HG02973 (cell line): ENCODE measurements around the gene CYP4F12.

Experiments used
- ATAC-seq: cut with Tn5 transposase; IDR thresholded peaks from one replicate; pipeline ENCODE4 v1.9.1; 2021; ENCODE audit warnings: moderate library complexity; ENCODE audit not compliant: unreplicated experiment

CYP4F12 gene

DNA sequence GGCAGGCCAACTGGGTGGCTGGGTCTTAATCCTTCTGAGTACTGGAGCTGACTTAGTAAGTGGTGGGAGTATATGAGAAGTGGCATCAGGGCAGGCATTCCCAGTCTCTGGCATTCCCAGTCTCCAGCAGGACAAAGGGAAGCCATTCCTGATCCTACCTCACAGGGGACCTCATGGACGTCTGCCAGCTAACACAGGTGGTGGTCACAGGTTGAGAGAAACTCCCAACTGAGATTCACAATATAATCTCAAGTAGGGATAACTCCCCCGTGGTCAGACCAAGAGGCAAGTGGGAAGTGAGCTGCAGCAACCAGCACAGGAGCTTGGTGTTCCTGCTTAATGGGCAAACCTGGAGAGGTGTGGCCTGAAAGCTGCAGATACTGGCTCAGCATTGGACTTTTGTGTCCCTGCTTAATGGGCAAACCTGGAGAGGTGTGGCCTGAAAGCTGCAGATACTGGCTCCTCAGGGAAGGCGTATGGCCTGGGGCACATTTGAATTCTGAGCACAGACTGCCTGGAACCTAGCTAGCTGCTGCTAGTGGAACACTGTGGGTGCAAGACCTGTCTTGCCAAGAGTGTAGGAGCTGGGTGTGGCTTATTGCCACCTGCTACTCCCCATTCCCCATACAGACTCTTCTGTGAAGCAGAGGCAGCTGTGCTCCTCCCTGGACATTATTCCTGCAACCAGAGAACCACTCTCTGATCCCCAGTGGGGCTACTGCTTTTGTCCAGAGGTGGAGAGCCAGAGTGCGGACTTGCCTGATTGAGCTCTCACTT is 29.1 kb downstream of the CYP4F12 start:
- ATAC-seq = no peak

DNA sequence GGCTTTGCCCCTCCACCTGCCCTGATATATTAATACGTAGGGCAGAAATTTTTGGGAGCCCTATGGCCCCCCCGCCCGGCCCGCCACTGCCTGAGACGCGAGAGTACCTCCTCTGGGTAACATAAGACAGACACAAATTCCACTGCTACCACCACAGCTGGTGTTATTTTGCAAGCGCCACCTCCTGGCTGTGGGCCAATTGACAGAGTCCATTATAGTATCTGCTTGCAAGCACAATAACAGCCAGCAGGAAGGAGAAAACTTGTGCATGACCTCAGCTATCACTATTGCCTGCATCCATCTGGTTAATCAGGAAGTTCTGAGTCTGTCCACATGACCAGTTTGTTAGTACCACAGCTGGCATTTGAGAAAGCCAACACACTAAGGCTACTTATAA is 29.6 kb downstream of the CYP4F12 start:
- ATAC-seq = no peak

DNA sequence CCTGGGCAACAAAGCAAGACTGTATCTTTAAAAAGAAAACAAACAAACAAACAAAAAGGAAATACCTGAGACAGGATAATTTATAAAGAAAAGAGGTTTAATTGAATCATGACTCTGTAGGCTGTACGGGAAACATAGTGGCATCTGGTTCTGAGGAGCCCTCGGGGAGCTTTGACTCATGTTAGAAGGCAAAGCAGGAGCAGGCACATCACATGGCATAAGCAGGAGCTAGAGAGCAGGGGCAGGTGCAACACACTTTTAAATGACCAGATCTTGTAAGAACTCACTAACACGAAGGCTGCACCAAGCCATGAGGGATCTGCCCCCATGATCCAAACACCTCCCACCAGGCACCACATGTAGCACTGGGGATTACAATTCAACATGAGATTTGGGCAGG is 41.8 kb downstream of the CYP4F12 start:
- ATAC-seq = no peak

DNA sequence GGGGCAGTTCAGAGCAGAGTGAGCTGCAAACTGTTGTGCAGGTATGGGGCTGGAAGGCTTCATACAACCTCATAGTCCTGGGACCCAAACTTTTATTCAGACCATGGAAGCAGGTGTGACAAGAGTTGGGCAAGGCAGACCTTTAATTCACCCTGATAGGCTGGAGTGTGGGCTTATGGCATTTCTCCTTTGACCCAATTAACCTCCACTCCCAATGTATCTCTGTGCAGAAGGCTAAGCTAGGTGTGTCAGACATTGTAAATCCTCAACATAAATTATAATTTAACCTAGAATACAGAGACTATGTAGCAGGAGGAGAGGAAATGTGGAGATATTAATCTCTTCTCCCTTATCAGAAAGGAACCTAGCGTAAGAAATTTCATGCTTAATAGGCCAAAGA is 42.8 kb downstream of the CYP4F12 start:
- ATAC-seq = no peak

DNA sequence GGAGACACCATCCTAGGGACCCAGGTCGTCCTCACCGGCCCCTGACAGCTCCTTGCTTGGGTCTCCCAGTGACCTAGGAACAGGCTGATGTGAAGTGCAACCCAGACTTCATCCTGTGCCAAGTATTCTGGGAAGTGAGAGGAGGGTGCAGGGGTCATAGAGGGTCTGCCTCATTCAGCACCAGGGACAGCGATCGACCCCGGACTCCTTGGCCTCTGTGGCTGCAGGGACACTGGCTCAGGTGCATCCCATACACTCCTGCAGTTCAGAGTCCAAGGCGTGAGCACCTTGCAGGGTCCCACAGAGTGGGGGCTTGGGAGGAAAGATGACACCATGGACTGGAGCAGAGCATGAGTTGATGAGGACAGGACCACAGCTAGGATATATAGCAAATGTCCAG is 44.9 kb downstream of the CYP4F12 start:
- no peak for ATAC-seq

DNA sequence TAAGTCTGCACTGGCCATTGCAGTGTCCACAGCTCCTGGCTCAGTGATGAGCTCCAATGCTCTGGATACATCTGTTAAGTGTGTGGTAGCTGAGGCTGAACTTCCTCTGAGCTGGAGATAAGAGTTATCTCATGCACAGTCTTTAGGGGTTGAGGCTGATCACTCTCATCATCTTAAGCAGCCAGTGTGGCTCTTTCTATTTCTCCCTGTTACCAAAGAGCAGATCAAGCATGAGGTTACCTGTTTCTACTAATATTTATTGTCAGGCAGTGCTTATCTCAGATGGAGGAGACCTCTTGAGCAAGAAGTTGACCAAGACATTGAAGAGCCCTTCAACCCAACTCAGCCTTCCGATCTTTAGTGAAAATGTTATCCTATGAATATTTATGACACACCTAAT is 48.4 kb downstream of the CYP4F12 start:
- ATAC-seq = no peak

DNA sequence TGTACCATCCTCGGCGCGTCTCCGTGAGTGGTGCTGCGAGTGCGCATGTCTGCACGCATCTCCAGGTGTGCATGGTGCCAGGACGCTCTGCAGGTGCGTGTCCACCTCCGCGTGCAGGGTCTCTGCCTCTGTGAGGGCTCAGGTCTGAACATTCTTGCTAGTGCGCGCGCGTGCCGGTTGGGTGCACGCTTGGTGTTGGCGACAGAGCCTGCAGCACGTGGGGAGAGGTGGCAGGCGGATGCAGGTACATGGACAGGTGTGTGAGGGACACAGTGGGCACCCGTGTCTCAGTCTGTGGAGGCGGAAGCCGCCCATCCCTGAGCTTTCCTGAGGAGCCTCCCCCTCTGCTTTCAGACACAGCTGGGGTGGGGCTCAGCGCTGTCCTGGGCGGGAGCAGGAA is 50.1 kb downstream of the CYP4F12 start:
- ATAC-seq = no peak

DNA sequence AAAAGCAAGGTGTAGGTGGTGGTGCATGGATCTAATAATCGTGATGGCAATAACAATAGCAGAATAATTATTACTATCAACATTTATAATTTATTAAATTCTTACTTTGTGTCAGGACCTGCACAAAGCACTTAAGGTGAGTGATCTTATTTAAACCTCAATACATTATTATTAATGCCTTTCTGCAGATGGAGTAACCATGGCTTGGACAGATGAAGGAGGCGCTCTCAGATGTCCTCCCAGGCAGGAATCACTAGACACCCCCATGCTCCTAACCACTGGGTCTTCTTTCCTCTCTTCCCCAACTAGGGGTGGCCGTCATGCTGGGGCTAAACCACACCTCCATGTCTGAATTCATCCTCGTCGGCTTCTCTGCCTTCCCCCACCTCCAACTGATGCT is 54.8 kb downstream of the CYP4F12 start, which contains the start of gene OR10H2:
OR10H2 (plus strand) TSS at position 301 of the 400 bp plus-strand sequence; CDS start at position 321, 20 bp downstream.
- ATAC-seq = no peak

DNA sequence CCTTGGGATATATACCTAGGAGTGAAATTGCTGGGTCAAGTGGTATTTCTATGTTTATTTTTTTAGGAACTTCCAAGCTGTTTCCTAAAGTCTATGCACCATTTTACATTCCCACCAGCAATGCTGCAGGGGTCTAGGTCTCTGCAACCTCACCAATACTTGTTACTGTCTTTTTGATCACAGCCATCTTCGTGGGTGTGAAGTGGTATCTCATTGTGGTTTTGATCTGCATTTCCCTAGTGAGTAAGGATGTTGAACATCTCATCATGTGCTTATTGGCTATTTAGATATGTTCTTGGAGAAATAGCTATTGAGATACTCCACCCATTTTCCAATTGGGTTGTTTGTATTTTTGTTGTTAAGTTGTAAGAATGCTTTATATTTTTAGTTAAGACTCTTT is 57.7 kb downstream of the CYP4F12 start:
- ATAC-seq = no peak

DNA sequence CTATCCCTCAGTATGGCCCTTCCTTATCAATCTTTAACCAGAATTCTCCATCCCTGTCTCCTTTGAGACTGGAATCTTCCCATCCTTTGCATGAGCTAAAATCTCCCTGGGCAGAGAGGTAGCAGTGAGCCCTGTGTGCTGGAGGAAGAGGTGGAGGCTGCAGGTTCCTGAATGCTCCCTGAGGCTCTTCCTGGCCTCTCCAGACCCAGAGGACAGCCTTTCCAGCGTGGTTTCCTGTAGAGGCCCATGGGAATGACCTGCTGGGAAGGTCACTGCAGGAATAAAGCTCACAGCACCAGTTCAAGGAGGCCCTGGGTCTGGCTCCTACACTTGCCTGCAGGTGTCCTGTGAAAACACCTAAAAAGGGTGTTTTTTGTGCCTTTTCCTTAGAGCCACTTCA is 59.5 kb downstream of the CYP4F12 start:
- no peak for ATAC-seq

DNA sequence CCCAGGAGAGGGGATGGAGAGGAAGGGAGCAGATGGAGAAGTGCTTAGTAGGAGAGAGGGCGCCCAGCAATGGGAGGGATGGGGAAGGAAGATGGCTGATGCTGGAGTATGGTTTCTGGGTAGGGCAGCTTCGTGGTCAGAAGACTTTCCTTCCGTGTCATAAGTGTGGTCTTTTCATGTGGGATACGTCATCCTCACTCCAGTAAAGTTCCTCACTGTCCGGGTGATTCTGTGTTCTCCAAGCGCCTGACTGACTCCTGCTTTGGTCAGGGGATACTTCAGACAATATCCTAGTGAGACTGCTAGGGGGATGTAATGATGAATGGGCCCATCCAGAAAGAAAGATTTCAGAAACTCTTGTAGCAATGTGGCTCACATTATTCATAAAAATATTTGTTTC is 61.0 kb downstream of the CYP4F12 start:
- ATAC-seq = no peak

DNA sequence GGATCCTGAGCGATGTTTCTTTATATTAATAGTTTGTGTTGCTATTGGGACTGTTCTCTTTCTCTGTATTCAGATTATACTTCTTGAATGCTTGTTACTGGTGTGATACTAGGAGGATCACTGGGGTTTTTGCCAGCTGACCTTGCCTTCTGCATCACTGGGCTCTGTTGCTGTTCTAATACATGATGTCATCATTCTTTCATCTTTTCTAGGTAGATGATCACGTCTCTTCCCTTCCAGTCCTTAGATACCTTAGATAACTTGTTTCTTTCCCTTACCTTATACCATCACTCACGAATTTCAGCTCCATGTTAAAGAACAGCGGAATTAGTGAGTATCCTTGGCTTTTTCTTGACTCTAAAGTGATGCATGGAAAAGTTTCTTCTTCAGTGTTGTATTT is 64.8 kb downstream of the CYP4F12 start, which contains the start of gene OR10H3:
OR10H3 (plus strand) TSS at position 264 of the 400 bp plus-strand sequence. CDS start 3,408 bp downstream, outside the sequence.
- no peak for ATAC-seq

DNA sequence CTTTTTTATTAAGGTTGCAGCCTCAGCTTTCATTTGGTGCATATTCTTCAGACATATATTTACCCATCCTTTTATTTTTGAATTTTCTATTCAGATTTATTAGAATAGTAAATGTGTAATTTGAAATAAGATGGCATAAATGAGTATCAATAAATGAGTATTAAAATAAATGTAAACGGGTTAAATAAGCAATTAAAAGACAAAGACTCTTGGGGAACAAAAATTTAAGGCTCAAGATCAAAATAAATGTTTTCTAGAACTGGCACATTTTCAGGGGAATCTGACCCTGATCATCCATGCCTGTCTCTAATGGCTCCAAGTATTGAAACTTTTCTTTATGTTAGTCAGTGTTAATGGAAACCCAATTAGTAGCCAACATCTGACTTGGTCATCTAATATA is 67.9 kb downstream of the CYP4F12 start:
- ATAC-seq = no peak
